Smooth muscle cell (in vitro differentiated cells): ENCODE measurements around the gene KCNK1. TPM values are rescaled to one million over a fixed set of nuclear protein-coding genes. Genes with fewer than 3 reads are reported as not detected.

ENCODE experiments used
- DNase-seq: peaks from one replicate; lab custom pipeline; 2025; ENCODE audit not compliant: unreplicated experiment; lab: John Stamatoyannopoulos, UW
- H2AFZ ChIP-seq: fragments of 200-600 bp; sonication (generic); 2 replicates; pipeline ENCODE4 v1.6.0; 2016; ENCODE audit warnings: antibody characterized with exemption, low read depth, mild to moderate bottlenecking
- H3F3A ChIP-seq: fragments of 200-600 bp; sonication (generic); 2 replicates; pipeline ENCODE4 v1.6.0; 2017; ENCODE audit warnings: antibody characterized with exemption, low read depth
- H3K27ac ChIP-seq: fragments of 200-600 bp; sonication (generic); 2 replicates; pipeline ENCODE4 v1.5.1; 2016; ENCODE audit warnings: low read depth, mild to moderate bottlenecking
- H3K27me3 ChIP-seq: fragments of 200-600 bp; sonication (generic); 2 replicates; pipeline ENCODE4 v1.6.1; 2016; ENCODE audit warnings: low read depth, mild to moderate bottlenecking
- H3K36me3 ChIP-seq: fragments of 200-600 bp; sonication (generic); 2 replicates; pipeline ENCODE4 v1.5.1; 2016; ENCODE audit warnings: low read depth
- H3K4me1 ChIP-seq: fragments of 200-600 bp; sonication (generic); 2 replicates; pipeline ENCODE4 v1.5.1; 2016; ENCODE audit warnings: low read depth
- H3K4me2 ChIP-seq: fragments of 200-600 bp; sonication (generic); 2 replicates; pipeline ENCODE4 v1.6.0; 2016; ENCODE audit warnings: mild to moderate bottlenecking
- H3K4me3 ChIP-seq: fragments of 200-600 bp; sonication (generic); 2 replicates; pipeline ENCODE4 v1.5.1; 2016; ENCODE audit warnings: mild to moderate bottlenecking
- H3K79me2 ChIP-seq: fragments of 200-600 bp; sonication (generic); 2 replicates; pipeline ENCODE4 v1.6.0; 2016; ENCODE audit warnings: low read depth, mild to moderate bottlenecking
- H3K9ac ChIP-seq: fragments of 200-600 bp; sonication (generic); 2 replicates; pipeline ENCODE4 v1.6.0; 2016; ENCODE audit warnings: low read depth
- H3K9me3 ChIP-seq: fragments of 200-600 bp; sonication (generic); replicated peaks from 2 replicates; pipeline ENCODE4 v1.5.1; 2016; ENCODE audit warnings: low read depth
- H4K20me1 ChIP-seq: fragments of 200-600 bp; sonication (generic); 2 replicates; pipeline ENCODE4 v1.6.0; 2016; ENCODE audit warnings: low read depth
- CTCF ChIP-seq: fragments of 200-600 bp; sonication (generic); IDR thresholded peaks from 2 replicates; pipeline ENCODE4 v1.5.1; 2017; ENCODE audit warnings: borderline replicate concordance, mild to moderate bottlenecking, antibody characterized with exemption; ENCODE audit not compliant: insufficient read depth, poor library complexity, severe bottlenecking
- WGBS: methylation state at CpG from one replicate; pipeline ENCODE4 v1.1.7; 2016; ENCODE audit warnings: low lambda C conversion rate; 5-methylcytosine and 5-hydroxymethylcytosine counted together
- polyA plus RNA-seq: library from polyadenylated mRNA; unstranded; fragments of >200 nt; fragmentation: Nextera tagmentation; extraction: Ambion mirVana; gene quantifications from 2 replicates; pipeline ENCODE4 v1.2.1, GENCODE V29; 2016
- total RNA-seq: library from RNA; depleted of rRNA; stranded (reverse); fragments of >200 nt; gene quantifications from 2 replicates; pipeline ENCODE4 v1.2.3, GENCODE V29; 2014

KCNK1 gene
- total and polyA plus RNA-seq, 2 experiments from 2014 or later = 16.6 to 16.8 TPM

- Histone ChIP-seq H3K4me2 (no peak overlapping the region), H3K4me1 (peaks cover 6% of the 10 kb centered on the region), H3K27ac (no peak overlapping the region), H2AFZ (no peak overlapping the region), H3K36me3 (no peaks in the 10 kb centered on the region), H4K20me1 (no peaks in the 10 kb centered on the region), H3K9ac (no peak overlapping the region), H3F3A (no peaks in the 10 kb centered on the region), H3K4me3 (no peak overlapping the region), H3K9me3 (no peaks in the 10 kb centered on the region), H3K79me2 (no peaks in the 10 kb centered on the region), H3K27me3 (no peaks in the 10 kb centered on the region)
- no peak for DNase-seq
- 78% methylated on average over 3 of the region's 3 CpGs for WGBS
- TF ChIP-seq CTCF = no peak
These were observed 75.9 kb downstream of the KCNK1 start for GRCh38 chr1:233689748-233690254.

- no peak for DNase-seq
- no peak overlapping the region for H3K4me2 ChIP-seq
- H3K27ac ChIP-seq = no peak overlapping the region
- no peak overlapping the region for H3K9ac ChIP-seq
- H3F3A ChIP-seq = no peaks in the 10 kb centered on the region
- no peak overlapping the region for H3K4me3 ChIP-seq
- no peaks in the 10 kb centered on the region for H3K4me1 ChIP-seq
- no peak overlapping the region for H2AFZ ChIP-seq
- H3K9me3 ChIP-seq = no peaks in the 10 kb centered on the region
- no peaks in the 10 kb centered on the region for H3K27me3 ChIP-seq
- no peak for TF ChIP-seq CTCF
- no peaks in the 10 kb centered on the region for H3K79me2 ChIP-seq
- no peaks in the 10 kb centered on the region for H3K36me3 ChIP-seq
- H4K20me1 ChIP-seq = no peaks in the 10 kb centered on the region
These were observed 82.0 kb downstream of the KCNK1 start for GRCh38 chr1:233695901-233696300.

GRCh38 chr1:233700338-233700737 lies 86.4 kb downstream of the KCNK1 start:
- 91% methylated on average over 2 of the region's 2 CpGs for WGBS

More at GRCh38 chr1:233700338-233700737, 86.4 kb downstream of the KCNK1 start:
- no peak overlapping the region for H3K27ac ChIP-seq
- no peak overlapping the region for H3K9ac ChIP-seq
- no peak overlapping the region for H2AFZ ChIP-seq
- DNase-seq = no peak
- H3K27me3 ChIP-seq = no peaks in the 10 kb centered on the region
- H3K4me1 ChIP-seq = no peaks in the 10 kb centered on the region
- H3K79me2 ChIP-seq = no peaks in the 10 kb centered on the region
- no peak overlapping the region for H3K4me2 ChIP-seq
- no peaks in the 10 kb centered on the region for H3K36me3 ChIP-seq
- no peaks in the 10 kb centered on the region for H3F3A ChIP-seq
- no peak overlapping the region for H3K4me3 ChIP-seq
- no peaks in the 10 kb centered on the region for H3K9me3 ChIP-seq
- H4K20me1 ChIP-seq = no peaks in the 10 kb centered on the region
- TF ChIP-seq CTCF = no peak
